CD4-positive, alpha-beta memory T cell (primary cell): ENCODE results near the gene SF3A1. TPM values are rescaled to one million over a fixed set of nuclear protein-coding genes. Genes with fewer than 3 reads are reported as not detected.
A peak's percentile ranks its signal among the peaks of the same experiment; 100 is the strongest.

Source experiments
- CTCF ChIA-PET: fragments of 350-600 bp; sonication (Branson Sonifier 250); formaldehyde crosslinking; loops from one replicate; lab custom pipeline; 2021; ENCODE audit warnings: inconsistent platforms; ENCODE audit not compliant: partially characterized antibody; lab: Charles Lee
- POLR2A ChIA-PET: fragments of 350-600 bp; sonication (Branson Sonifier 250); formaldehyde crosslinking; loops from one replicate; lab custom pipeline; 2021; ENCODE audit not compliant: partially characterized antibody; lab: Charles Lee
- DNase-seq, 5 donors: peaks; one replicate each; pipeline versions ENCODE4 v3.0.0 to v3.0.0-alpha.2; 2020 to 2022; ENCODE audit warnings: mixed read lengths in 1 of 5
- H3K27ac ChIP-seq: one replicate; pipeline ENCODE4 v1.7.0; 2013; ENCODE audit warnings: low read depth, low read length
- H3K27me3 ChIP-seq: 2 replicates; pipeline ENCODE4 v1.7.0; 2013; ENCODE audit warnings: mild to moderate bottlenecking, low read length, moderate library complexity; ENCODE audit not compliant: insufficient read depth
- H3K36me3 ChIP-seq: 2 replicates; pipeline ENCODE4 v1.7.0; 2013; ENCODE audit warnings: mild to moderate bottlenecking, low read length, moderate library complexity; ENCODE audit not compliant: insufficient read depth
- H3K4me1 ChIP-seq: 2 replicates; pipeline ENCODE4 v1.7.0; 2013; ENCODE audit warnings: mild to moderate bottlenecking, low read length, moderate library complexity; ENCODE audit not compliant: insufficient read depth
- H3K4me3 ChIP-seq, 2 donors: one replicate each; pipeline ENCODE4 v1.7.0; 2013; ENCODE audit warnings: low read length in 2 of 2, mild to moderate bottlenecking in 1 of 2
- H3K9me3 ChIP-seq, 2 donors: one replicate each; pipeline ENCODE4 v1.7.0; 2013; ENCODE audit warnings: low read length in 2 of 2, control low read depth in 1 of 2; ENCODE audit not compliant: control insufficient read depth in 1 of 2
- H3K27ac Mint-ChIP-seq, 7 donors: one replicate each; pipeline ENCODE4 v1.8.0; 2020 to 2021; ENCODE audit warnings: mixed read lengths in 7 of 7, mild to moderate bottlenecking in 6 of 7, inconsistent platforms in 3 of 7, moderate library complexity in 3 of 7
- H3K27me3 Mint-ChIP-seq, 2 donors: one replicate each; pipeline ENCODE4 v1.8.0; 2020 to 2021; ENCODE audit warnings: mixed read lengths in 2 of 2
- H3K36me3 Mint-ChIP-seq, 2 donors: one replicate each; pipeline ENCODE4 v1.8.0; 2020 to 2021; ENCODE audit warnings: mixed read lengths in 2 of 2, inconsistent platforms in 1 of 2, mild to moderate bottlenecking in 1 of 2
- H3K4me1 Mint-ChIP-seq, 4 donors: one replicate each; pipeline ENCODE4 v1.8.0; 2020 to 2021; ENCODE audit warnings: mixed read lengths in 4 of 4, mild to moderate bottlenecking in 1 of 4
- H3K4me3 Mint-ChIP-seq, 8 donors: one replicate each; pipeline ENCODE4 v1.8.0; 2020 to 2021; ENCODE audit warnings: mixed read lengths in 8 of 8, mild to moderate bottlenecking in 7 of 8, moderate library complexity in 6 of 8, inconsistent platforms in 3 of 8
- H3K9me3 Mint-ChIP-seq, 8 donors: one replicate each; pipeline ENCODE4 v1.8.0; 2020 to 2021; ENCODE audit warnings: mixed read lengths in 8 of 8, mild to moderate bottlenecking in 5 of 8, inconsistent platforms in 3 of 8, moderate library complexity in 1 of 8
- intact Hi-C: fragments of 100-400 bp; cut with micrococcal nuclease; formaldehyde crosslinking; loops from one replicate; pipeline ENCODE4 v1.15.1; 2023
- polyA plus RNA-seq, 2 donors: library from polyadenylated mRNA; unstranded; fragments of 300-500 nt; fragmentation: Illumina TruSeq; gene quantifications; one replicate each; pipeline ENCODE4 v1.2.3, GENCODE V29; 2021
- total RNA-seq, 2 experiments: library from RNA; stranded (reverse); gene quantifications; one replicate each; pipeline ENCODE4 v1.2.3, GENCODE V29; 2021

SF3A1 gene
- total and polyA plus RNA-seq, 4 experiments from 2014 or later, result 44.0 to 301 (median 217) TPM

GRCh38 chr22:30301995-30302809 is 54.5 kb downstream of the SF3A1 start:
- peak overlapping the region; percentile 64 for H3K27ac ChIP-seq
- H3K4me1 Mint-ChIP-seq, result peaks cover 60 to 97% (median 80%) of the 10 kb centered on the region in 4 donors
- peak overlapping the region; percentile 24 to 25 for H3K4me3 ChIP-seq
- H3K27ac Mint-ChIP-seq, result peak overlapping the region; percentile 81 to 96 (median 94)
- H3K9me3 ChIP-seq, result no peaks in the 10 kb centered on the region
- CTCF ChIA-PET, result interaction anchor here (0.6 to 19.0 kb wide), 6 partner anchors 11 to 194 kb away, joined by 3 to 218 read pairs (median 4); partner anchors contain the start of genes CASTOR1 and TBC1D10A
- intact Hi-C loops, result no loop called here
- peak overlapping the region in 7 of 8 donors; percentile 57 to 78 (median 68) for H3K4me3 Mint-ChIP-seq
- H3K36me3 Mint-ChIP-seq, result peaks cover 39 to 53% of the 10 kb centered on the region in 2 donors
- H3K27me3 Mint-ChIP-seq, result no peaks in the 10 kb centered on the region
- H3K27me3 ChIP-seq, result no peaks in the 10 kb centered on the region
- peaks cover 92% of the 10 kb centered on the region for H3K4me1 ChIP-seq
- POLR2A ChIA-PET, result interaction anchor here (0.5 to 20.6 kb wide), 9 partner anchors 10 to 54 kb away, joined by 3 to 562 read pairs (median 3); partner anchors contain the start of genes CASTOR1, CCDC157, SF3A1 and TBC1D10A
- peak in 1 of 5 donors; percentile 27 for DNase-seq
- peaks cover 33% of the 10 kb centered on the region for H3K36me3 ChIP-seq
- H3K9me3 Mint-ChIP-seq, result no peaks in the 10 kb centered on the region

DNA sequence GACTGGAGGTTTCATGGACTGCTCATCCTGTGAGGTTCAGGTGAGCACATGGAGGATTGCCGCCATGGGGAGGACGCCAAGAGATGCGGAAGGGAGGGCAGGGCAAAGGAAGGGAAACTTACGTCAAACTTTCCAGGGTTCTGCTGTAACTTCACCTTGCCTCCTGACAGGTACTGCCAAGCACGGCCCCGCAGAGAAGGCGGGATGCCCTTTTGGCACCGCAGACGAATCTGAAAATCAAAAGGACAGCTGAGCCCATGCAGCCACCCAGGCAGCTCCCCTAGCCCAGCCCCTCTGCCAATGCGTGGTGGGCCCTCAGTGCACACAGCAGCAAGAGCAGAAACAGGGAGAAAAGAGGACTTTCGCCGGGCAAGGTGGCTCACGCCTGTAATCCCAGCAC is 57.4 kb downstream of the SF3A1 start:
- ChIA-PET CTCF (interaction anchor here (2.9 kb wide), 1 partner anchor 89 kb away, joined by 8 read pairs; the partner anchor contains the start of gene RNF215), POLR2A (interaction anchor here (2.3 to 20.6 kb wide), 4 partner anchors 6 to 57 kb away, joined by 8 to 562 read pairs (median 171); partner anchors contain the start of genes CCDC157, SF3A1 and TBC1D10A)
- Histone ChIP-seq H3K36me3 (peaks cover 60% of the 10 kb centered on the region), H3K27ac (peak overlapping the region; percentile 11), H3K9me3 (no peaks in the 10 kb centered on the region), H3K4me3 (no peak overlapping the region), H3K4me1 (peaks cover 85% of the 10 kb centered on the region), H3K27me3 (no peaks in the 10 kb centered on the region)
- peak overlapping the region in 4 of 7 donors; percentile 27 to 81 (median 76) for H3K27ac Mint-ChIP-seq
- H3K4me1 Mint-ChIP-seq, result peaks cover 51 to 86% (median 72%) of the 10 kb centered on the region in 4 donors
- peak in 1 of 5 donors; percentile 20 for DNase-seq
- peak overlapping the region in 2 of 8 donors; percentile 21 to 44 for H3K4me3 Mint-ChIP-seq
- intact Hi-C loops, result no loop called here
- H3K36me3 Mint-ChIP-seq, result peaks cover 43 to 71% of the 10 kb centered on the region in 2 donors
- H3K9me3 Mint-ChIP-seq, result no peaks in the 10 kb centered on the region
- no peaks in the 10 kb centered on the region for H3K27me3 Mint-ChIP-seq

GRCh38 chr22:30297991-30298701 is 58.5 kb downstream of the SF3A1 start:
- H3K27me3 Mint-ChIP-seq, result no peaks in the 10 kb centered on the region
- H3K36me3 Mint-ChIP-seq, result peaks cover 47 to 76% of the 10 kb centered on the region in 2 donors
- no peaks in the 10 kb centered on the region for H3K27me3 ChIP-seq
- H3K36me3 ChIP-seq, result peaks cover 68% of the 10 kb centered on the region
- peak overlapping the region; percentile 24 for H3K27ac ChIP-seq
- H3K4me1 ChIP-seq, result peaks cover 74% of the 10 kb centered on the region
- no peaks in the 10 kb centered on the region for H3K9me3 Mint-ChIP-seq
- peak in 1 of 5 donors; percentile 21 for DNase-seq
- no peak overlapping the region for H3K4me3 ChIP-seq
- no peaks in the 10 kb centered on the region for H3K9me3 ChIP-seq
- ChIA-PET CTCF (interaction anchor here (1.1 to 2.9 kb wide), 4 partner anchors 8 to 190 kb away, joined by 4 to 8 read pairs (median 4); partner anchors contain the start of genes CASTOR1 and RNF215), POLR2A (interaction anchor here (1.3 to 20.6 kb wide), 6 partner anchors 7 to 126 kb away, joined by 4 to 562 read pairs (median 9); partner anchors contain the start of genes CASTOR1, CCDC157, SF3A1 and TBC1D10A)
- peak overlapping the region in 2 of 8 donors; percentile 62 for H3K4me3 Mint-ChIP-seq
- H3K4me1 Mint-ChIP-seq, result peaks cover 40 to 75% (median 62%) of the 10 kb centered on the region in 4 donors
- peak overlapping the region; percentile 77 to 92 (median 81) for H3K27ac Mint-ChIP-seq
- intact Hi-C loops, result no loop called here

GRCh38 chr22:30297276-30297990 is 59.3 kb downstream of the SF3A1 start:
- CTCF ChIA-PET, result interaction anchor here (1.1 to 2.9 kb wide), 4 partner anchors 8 to 189 kb away, joined by 4 to 8 read pairs (median 4); partner anchors contain the start of genes CASTOR1 and RNF215
- H3K27ac ChIP-seq, result peak overlapping the region; percentile 24
- H3K9me3 ChIP-seq, result no peaks in the 10 kb centered on the region
- Mint-ChIP-seq H3K9me3 (no peaks in the 10 kb centered on the region), H3K36me3 (peaks cover 43 to 74% of the 10 kb centered on the region in 2 donors), H3K27ac (peak overlapping the region; percentile 77 to 92 (median 89)), H3K4me3 (peak overlapping the region in 3 of 8 donors; percentile 59 to 62 (median 62)), H3K27me3 (no peaks in the 10 kb centered on the region), H3K4me1 (peaks cover 34 to 68% (median 56%) of the 10 kb centered on the region in 4 donors)
- H3K36me3 ChIP-seq, result peaks cover 74% of the 10 kb centered on the region
- H3K27me3 ChIP-seq, result no peaks in the 10 kb centered on the region
- H3K4me3 ChIP-seq, result no peak overlapping the region
- POLR2A ChIA-PET, result interaction anchor here (1.0 to 20.6 kb wide), 8 partner anchors 8 to 127 kb away, joined by 3 to 562 read pairs (median 9); partner anchors contain the start of genes CASTOR1, CCDC157, SF3A1 and TBC1D10A
- peaks cover 66% of the 10 kb centered on the region for H3K4me1 ChIP-seq
- intact Hi-C loops, result no loop called here
- DNase-seq, result peak in 1 of 5 donors; percentile 5

- POLR2A ChIA-PET, result interaction anchor here (1.0 to 15.0 kb wide), 5 partner anchors 9 to 127 kb away, joined by 3 to 333 read pairs (median 4); partner anchors contain the start of genes CCDC157 and SF3A1
- DNase-seq, result no peak
- Histone ChIP-seq H3K36me3 (peaks cover 79% of the 10 kb centered on the region), H3K9me3 (no peaks in the 10 kb centered on the region), H3K27me3 (no peaks in the 10 kb centered on the region), H3K4me1 (peaks cover 60% of the 10 kb centered on the region), H3K4me3 (no peak overlapping the region), H3K27ac (peak overlapping the region; percentile 20)
- Mint-ChIP-seq H3K27me3 (no peaks in the 10 kb centered on the region), H3K27ac (peak overlapping the region; percentile 76 to 94 (median 89)), H3K4me3 (peak overlapping the region in 5 of 8 donors; percentile 30 to 59 (median 49)), H3K4me1 (peaks cover 30 to 63% (median 51%) of the 10 kb centered on the region in 4 donors), H3K9me3 (no peaks in the 10 kb centered on the region), H3K36me3 (peaks cover 42 to 71% of the 10 kb centered on the region in 2 donors)
- intact Hi-C loops, result no loop called here
- CTCF ChIA-PET, result interaction anchor here (0.9 to 2.9 kb wide), 5 partner anchors 9 to 189 kb away, joined by 3 to 8 read pairs (median 3); partner anchors contain the start of gene RNF215
Observed at GRCh38 chr22:30296833-30297232, 59.9 kb downstream of the SF3A1 start.

- CTCF ChIA-PET, result interaction anchor here (0.9 to 1.5 kb wide), 5 partner anchors 9 to 188 kb away, joined by 3 to 7 read pairs (median 3); no protein-coding TSS in a partner anchor
- no peaks in the 10 kb centered on the region for H3K9me3 Mint-ChIP-seq
- Histone ChIP-seq H3K9me3 (no peaks in the 10 kb centered on the region), H3K4me3 (no peak overlapping the region), H3K27ac (peak overlapping the region; percentile 20), H3K36me3 (peaks cover 79% of the 10 kb centered on the region), H3K4me1 (peaks cover 57% of the 10 kb centered on the region), H3K27me3 (no peaks in the 10 kb centered on the region)
- H3K4me1 Mint-ChIP-seq, result peaks cover 27 to 62% (median 46%) of the 10 kb centered on the region in 4 donors
- H3K4me3 Mint-ChIP-seq, result peak overlapping the region in 7 of 8 donors; percentile 17 to 59 (median 35)
- no peaks in the 10 kb centered on the region for H3K27me3 Mint-ChIP-seq
- H3K27ac Mint-ChIP-seq, result peak overlapping the region; percentile 76 to 94 (median 89)
- peaks cover 39 to 73% of the 10 kb centered on the region in 2 donors for H3K36me3 Mint-ChIP-seq
- POLR2A ChIA-PET, result interaction anchor here (1.1 to 15.0 kb wide), 6 partner anchors 9 to 128 kb away, joined by 4 to 333 read pairs (median 5); partner anchors contain the start of genes CCDC157, SF3A1 and TBC1D10A
- peak in 2 of 5 donors; percentile 22 to 27 for DNase-seq
- intact Hi-C loops, result no loop called here
Observed at GRCh38 chr22:30296324-30296723, 60.4 kb downstream of the SF3A1 start.
